Prostate gland (tissue), 2 donors: ENCODE data around the gene KIF21A. TPM values are rescaled to one million over a fixed set of nuclear protein-coding genes. Genes with fewer than 3 reads are reported as not detected.

Experiments
- DNase-seq: peaks from one replicate; pipeline ENCODE4 v3.0.0-alpha.2; 2019; ENCODE audit warnings: low spot score
- H3K27ac ChIP-seq, 2 donors: fragments of 200-600 bp; sonication (generic); 2 replicates each; pipeline ENCODE4 v1.5.1; 2017 to 2019
- H3K27me3 ChIP-seq: fragments of 200-600 bp; sonication (generic); replicated peaks from 2 replicates; pipeline ENCODE4 v1.5.1; 2019; ENCODE audit not compliant: insufficient read depth
- H3K36me3 ChIP-seq, 2 donors: fragments of 200-600 bp; sonication (generic); 1 replicate in 1 of 2; 2 replicates in 1 of 2; pipeline versions ENCODE4 v1.5.1 to v1.8.1; 2017 to 2019
- H3K4me1 ChIP-seq: fragments of 200-600 bp; sonication (generic); replicated peaks from 2 replicates; pipeline ENCODE4 v1.5.1; 2019
- H3K4me3 ChIP-seq, 2 donors: fragments of 200-600 bp; sonication (generic); 2 replicates each; pipeline ENCODE4 v1.5.1; 2017 to 2019
- H3K9me3 ChIP-seq: fragments of 200-600 bp; sonication (generic); 2 replicates; pipeline ENCODE4 v1.5.1; 2017
- POLR2A ChIP-seq: fragments of 450-650 bp; IDR thresholded peaks from one replicate; pipeline ENCODE4 v1.6.1; 2016; ENCODE audit warnings: antibody characterized with exemption, mild to moderate bottlenecking
- POLR2AphosphoS5 ChIP-seq: sonication (generic); formaldehyde crosslinking; IDR thresholded peaks from one replicate; pipeline ENCODE4 v1.6.1; 2017; ENCODE audit warnings: antibody characterized with exemption
- WGBS: methylation state at CpG from one replicate; pipeline ENCODE4 v1.1.5; 2018; 5-methylcytosine and 5-hydroxymethylcytosine counted together
- intact Hi-C: fragments of 100-400 bp; cut with DNase I; formaldehyde crosslinking; loops from one replicate; pipeline ENCODE4 v1.14.2; 2022
- total RNA-seq, 2 donors: library from RNA; depleted of rRNA; stranded (reverse); fragments of >200 nt; gene quantifications; one replicate each; pipeline ENCODE4 v1.1.0, GENCODE V29; 2016
- TF ChIP-seq, protein P1 (sequence below), 4 experiments: fragments of 200-600 bp in 2 of 4; fragments of 450-650 bp in 2 of 4; sonication (generic) in 2 of 4; IDR thresholded peaks; 1 replicate in 3 of 4; 2 replicates in 1 of 4; pipeline ENCODE4 v1.5.1; 2016 to 2019; ENCODE audit warnings: antibody characterized with exemption in 4 of 4, mild to moderate bottlenecking in 2 of 4, moderate library complexity in 2 of 4

KIF21A gene
- total RNA-seq, 2 donors from 2014 or later = 36.2 to 57.9 TPM

- TF ChIP-seq POLR2A = no peak
- TF ChIP-seq, protein P1, sequence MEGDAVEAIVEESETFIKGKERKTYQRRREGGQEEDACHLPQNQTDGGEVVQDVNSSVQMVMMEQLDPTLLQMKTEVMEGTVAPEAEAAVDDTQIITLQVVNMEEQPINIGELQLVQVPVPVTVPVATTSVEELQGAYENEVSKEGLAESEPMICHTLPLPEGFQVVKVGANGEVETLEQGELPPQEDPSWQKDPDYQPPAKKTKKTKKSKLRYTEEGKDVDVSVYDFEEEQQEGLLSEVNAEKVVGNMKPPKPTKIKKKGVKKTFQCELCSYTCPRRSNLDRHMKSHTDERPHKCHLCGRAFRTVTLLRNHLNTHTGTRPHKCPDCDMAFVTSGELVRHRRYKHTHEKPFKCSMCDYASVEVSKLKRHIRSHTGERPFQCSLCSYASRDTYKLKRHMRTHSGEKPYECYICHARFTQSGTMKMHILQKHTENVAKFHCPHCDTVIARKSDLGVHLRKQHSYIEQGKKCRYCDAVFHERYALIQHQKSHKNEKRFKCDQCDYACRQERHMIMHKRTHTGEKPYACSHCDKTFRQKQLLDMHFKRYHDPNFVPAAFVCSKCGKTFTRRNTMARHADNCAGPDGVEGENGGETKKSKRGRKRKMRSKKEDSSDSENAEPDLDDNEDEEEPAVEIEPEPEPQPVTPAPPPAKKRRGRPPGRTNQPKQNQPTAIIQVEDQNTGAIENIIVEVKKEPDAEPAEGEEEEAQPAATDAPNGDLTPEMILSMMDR (IDR thresholded peaks at IDR 0.05) = no peak
- TF ChIP-seq POLR2AphosphoS5 = no peak
- H3K36me3 ChIP-seq = no peaks in the 10 kb centered on the region
- WGBS = 76% methylated on average over 1 of the region's 1 CpG
- intact Hi-C loops = no loop called here
- H3K9me3 ChIP-seq = no peaks in the 10 kb centered on the region
- DNase-seq = no peak
- H3K4me3 ChIP-seq = no peak overlapping the region
- no peak overlapping the region for H3K27ac ChIP-seq
- H3K27me3 ChIP-seq = no peaks in the 10 kb centered on the region
- H3K4me1 ChIP-seq = no peaks in the 10 kb centered on the region
These were observed 115.4 kb downstream of the KIF21A start for GRCh38 chr12:39327510-39327909.

GRCh38 chr12:39319180-39319579, 123.7 kb downstream of the KIF21A start:
- H3K9me3 ChIP-seq = no peaks in the 10 kb centered on the region
- intact Hi-C loops = loop anchor here (10.0 kb wide), 1 partner anchor 366 kb away; no protein-coding TSS in a partner anchor
- no peaks in the 10 kb centered on the region for H3K27me3 ChIP-seq
- WGBS = 83% methylated on average over 3 of the region's 3 CpGs
- no peak overlapping the region for H3K27ac ChIP-seq
- no peaks in the 10 kb centered on the region for H3K4me1 ChIP-seq
- no peak for DNase-seq
- H3K4me3 ChIP-seq = no peak overlapping the region
- H3K36me3 ChIP-seq = no peaks in the 10 kb centered on the region
- TF ChIP-seq, protein P1 (IDR thresholded peaks at IDR 0.05) = no peak
- TF ChIP-seq POLR2AphosphoS5 = no peak
- TF ChIP-seq POLR2A = no peak

DNA sequence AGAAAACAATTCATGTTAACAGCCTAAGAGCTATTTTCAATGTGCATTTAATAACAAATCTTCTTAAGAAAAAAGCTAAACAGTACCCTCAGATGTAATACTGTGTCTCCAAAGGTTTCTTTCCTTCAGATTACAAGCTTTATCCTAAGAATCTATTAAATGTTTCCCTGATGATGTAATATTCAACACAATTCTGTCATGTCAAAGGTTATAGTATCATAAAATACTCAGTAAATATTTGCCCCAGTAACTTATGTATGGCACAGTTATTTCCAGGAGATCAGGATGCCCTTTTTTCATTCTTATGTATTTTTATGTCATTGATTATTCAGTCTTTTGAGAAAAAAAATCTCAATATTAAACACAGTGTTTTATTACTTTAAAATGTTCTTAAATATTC, 128.4 kb downstream of the KIF21A start:
- intact Hi-C loops = loop anchor here (10.0 kb wide), 1 partner anchor 370 kb away; no protein-coding TSS in a partner anchor
- DNase-seq = no peak
- Histone ChIP-seq H3K27ac (no peak overlapping the region), H3K4me3 (no peak overlapping the region), H3K36me3 (no peaks in the 10 kb centered on the region), H3K9me3 (no peaks in the 10 kb centered on the region), H3K4me1 (no peaks in the 10 kb centered on the region), H3K27me3 (no peaks in the 10 kb centered on the region)
- TF ChIP-seq, protein P1 (IDR thresholded peaks at IDR 0.05) = no peak
- TF ChIP-seq POLR2A (no peak), POLR2AphosphoS5 (no peak)

- no peaks in the 10 kb centered on the region for H3K36me3 ChIP-seq
- intact Hi-C loops = no loop called here
- TF ChIP-seq POLR2AphosphoS5 (no peak), POLR2A (no peak)
- TF ChIP-seq, protein P1 (IDR thresholded peaks at IDR 0.05) = no peak
- no peak for DNase-seq
- H3K27me3 ChIP-seq = no peaks in the 10 kb centered on the region
- H3K27ac ChIP-seq = no peak overlapping the region
- H3K4me1 ChIP-seq = no peaks in the 10 kb centered on the region
- no peak overlapping the region for H3K4me3 ChIP-seq
- H3K9me3 ChIP-seq = no peaks in the 10 kb centered on the region
- 72% methylated on average over 4 of the region's 4 CpGs for WGBS
These were observed 133.4 kb downstream of the KIF21A start for GRCh38 chr12:39309516-39309915.

- Histone ChIP-seq H3K27ac (no peak overlapping the region), H3K4me3 (no peak overlapping the region), H3K36me3 (no peaks in the 10 kb centered on the region), H3K9me3 (no peaks in the 10 kb centered on the region), H3K27me3 (no peaks in the 10 kb centered on the region), H3K4me1 (no peaks in the 10 kb centered on the region)
- no peak for DNase-seq
- intact Hi-C loops = no loop called here
- no peak for TF ChIP-seq POLR2AphosphoS5
- no peak for TF ChIP-seq POLR2A
- TF ChIP-seq, protein P1 (IDR thresholded peaks at IDR 0.05) = no peak
These were observed 141.5 kb downstream of the KIF21A start for GRCh38 chr12:39301422-39301821.
